BE2C (cell line): Measurements from ENCODE around the gene CACNA1B.
"Not testable (repeated sequence)": the region's sequence is repeated elsewhere in the genome, so short reads cannot be mapped to it uniquely, and the experiment has no call there.

Experiments
- DNase-seq: peaks from one replicate; pipeline ENCODE4 v3.0.0-alpha.2; 2020
- H3K27me3 ChIP-seq: fragments of 250-450 bp; sonication (Bioruptor Pico); 2 replicates; pipeline ENCODE4 v1.5.1; 2020; ENCODE audit warnings: mild to moderate bottlenecking
- H3K36me3 ChIP-seq: fragments of 250-450 bp; sonication (Bioruptor Pico); 2 replicates; pipeline ENCODE4 v1.5.1; 2020; ENCODE audit warnings: mild to moderate bottlenecking
- H3K4me1 ChIP-seq: fragments of 250-450 bp; sonication (Bioruptor Pico); 2 replicates; pipeline ENCODE4 v1.5.1; 2020
- H3K4me3 ChIP-seq: 2 replicates; pipeline ENCODE4 v1.5.1; 2011; ENCODE audit warnings: low read depth, low read length
- H3K9me3 ChIP-seq: fragments of 250-450 bp; sonication (Bioruptor Pico); 2 replicates; pipeline ENCODE4 v1.5.1; 2020
- CTCF ChIP-seq: IDR thresholded peaks from 2 replicates; pipeline ENCODE4 v1.5.1; 2012; ENCODE audit warnings: mild to moderate bottlenecking, low read depth, low read length

CACNA1B gene

GRCh38 chr9:138140980-138141379 is 263.4 kb downstream of the CACNA1B start:
- not testable (repeated sequence) for H3K36me3 ChIP-seq, H3K27me3 ChIP-seq, H3K4me3 ChIP-seq, H3K4me1 ChIP-seq, DNase-seq, H3K9me3 ChIP-seq

DNA sequence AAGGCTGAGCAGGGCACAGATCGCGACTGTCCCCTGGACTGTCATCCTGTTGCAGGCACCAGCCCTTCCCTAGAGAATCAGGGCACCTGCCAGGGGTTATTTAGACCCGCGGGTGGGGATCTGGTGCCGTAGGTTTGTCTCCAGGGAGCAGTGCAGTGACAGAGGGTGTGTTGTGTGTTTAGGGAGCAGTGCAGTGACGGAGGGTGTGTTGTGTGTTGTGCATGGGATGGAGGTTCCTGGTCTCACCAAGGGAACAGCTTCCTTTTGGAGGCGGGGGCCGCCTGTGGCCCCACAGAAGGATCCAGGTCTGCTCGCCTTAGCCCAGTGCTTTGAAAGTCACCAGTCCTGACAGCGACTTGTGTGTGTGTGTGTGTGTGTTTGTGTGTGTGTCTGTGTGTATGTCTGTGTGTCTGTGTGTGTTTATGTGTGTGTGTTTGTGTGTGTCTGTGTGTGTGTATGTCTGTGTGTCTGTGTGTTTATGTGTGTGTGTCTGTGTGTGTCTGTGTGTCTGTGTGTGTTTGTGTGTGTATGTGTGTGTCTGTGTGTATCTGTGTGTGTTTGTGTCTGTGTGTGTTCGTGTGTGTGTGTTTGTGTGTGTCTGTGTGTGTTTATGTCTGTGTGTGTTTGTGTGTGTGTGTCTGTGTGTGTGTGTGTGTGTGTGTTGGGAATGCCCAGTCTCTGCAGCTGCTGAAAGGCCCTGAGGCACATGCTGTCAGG is 265.1 kb downstream of the CACNA1B start:
- H3K4me1 ChIP-seq, H3K27me3 ChIP-seq: not testable (repeated sequence)

GRCh38 chr9:138143491-138143890 is 265.9 kb downstream of the CACNA1B start:
- not testable (repeated sequence) for DNase-seq, H3K4me3 ChIP-seq, H3K9me3 ChIP-seq, H3K36me3 ChIP-seq, H3K4me1 ChIP-seq, H3K27me3 ChIP-seq

More for the DNA sequence above, 265.1 kb downstream of the CACNA1B start:
- not testable (repeated sequence) for H3K36me3 ChIP-seq, H3K9me3 ChIP-seq, H3K4me3 ChIP-seq, DNase-seq

DNA sequence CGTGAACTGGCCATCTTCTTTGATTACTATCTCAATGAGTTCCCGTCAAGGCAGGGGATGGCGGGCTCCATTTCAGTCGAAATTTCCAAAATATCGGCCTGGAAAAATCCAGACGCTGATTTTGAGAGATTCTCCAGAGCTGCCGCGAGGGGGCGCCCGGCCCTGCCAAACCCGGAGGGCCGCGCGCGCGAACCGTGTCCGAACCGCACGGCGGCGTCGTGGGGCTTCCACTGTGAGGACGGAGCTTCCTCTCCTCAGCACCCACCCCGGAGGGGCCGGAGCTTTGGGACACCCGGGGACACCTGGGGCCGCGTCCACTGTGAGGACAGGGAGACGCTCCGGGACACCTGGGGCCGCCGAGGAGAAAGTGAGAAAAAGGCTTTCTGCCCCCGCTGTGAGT is 270.0 kb downstream of the CACNA1B start:
- not testable (repeated sequence) for H3K27me3 ChIP-seq, H3K4me1 ChIP-seq, H3K36me3 ChIP-seq, H3K9me3 ChIP-seq
- peak; percentile 38 for TF ChIP-seq CTCF
- 0 out of 2 replicates have a peak overlapping the region, but pooled peaks have one; percentile 14 for H3K4me3 ChIP-seq
- DNase-seq: peak; percentile 73

DNA sequence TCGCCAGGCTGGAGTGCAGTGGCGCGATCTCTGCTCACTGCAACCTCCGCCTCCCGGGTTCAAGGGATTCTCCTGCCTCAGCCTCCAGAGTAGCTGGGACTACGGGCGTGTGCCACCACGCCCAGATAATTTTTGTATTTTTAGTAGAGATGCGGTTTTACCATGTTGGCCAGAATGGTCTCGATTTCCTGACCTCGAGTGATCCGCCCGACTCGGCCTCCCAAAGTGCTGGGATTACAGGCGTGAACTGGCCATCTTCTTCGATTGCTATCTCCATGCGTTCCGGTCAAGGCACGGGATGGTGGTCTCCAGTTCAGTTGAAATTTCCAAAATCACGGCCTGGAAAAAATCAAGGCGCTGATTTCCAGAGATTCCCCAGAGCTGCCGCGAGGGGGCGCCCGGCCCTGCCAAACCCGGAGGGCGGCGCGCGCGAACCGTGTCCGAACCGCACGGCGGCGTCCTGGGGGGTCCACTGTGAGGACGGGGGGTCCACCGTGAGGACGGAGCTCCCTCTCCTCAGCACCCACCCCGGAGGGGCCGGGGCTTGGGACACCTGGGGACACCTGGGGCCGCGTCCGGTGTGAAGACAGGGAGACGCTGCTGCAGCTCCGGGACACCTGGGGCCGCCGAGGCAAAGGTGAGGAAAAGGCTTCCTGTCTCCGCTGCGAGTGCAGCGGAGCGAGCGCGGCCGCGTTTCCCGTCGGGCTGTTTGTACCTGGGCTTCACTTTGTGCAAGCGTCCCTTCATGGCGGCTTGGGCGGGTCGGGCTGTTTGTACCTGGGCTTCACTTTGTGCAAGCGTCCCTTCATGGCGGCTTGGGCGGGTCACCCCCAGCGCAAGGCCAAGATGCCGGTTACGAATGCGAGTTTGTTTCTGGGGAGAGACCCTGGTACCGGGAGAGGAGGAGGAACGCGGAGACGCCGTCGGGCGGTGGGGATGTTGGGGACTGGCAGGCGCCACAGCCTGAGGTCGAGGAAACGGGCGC is 272.4 kb downstream of the CACNA1B start:
- TF ChIP-seq CTCF: peak; percentile 26
- H3K4me1 ChIP-seq, H3K9me3 ChIP-seq, H3K27me3 ChIP-seq, H3K4me3 ChIP-seq, H3K36me3 ChIP-seq: not testable (repeated sequence)
- peak; percentile 22 for DNase-seq

DNA sequence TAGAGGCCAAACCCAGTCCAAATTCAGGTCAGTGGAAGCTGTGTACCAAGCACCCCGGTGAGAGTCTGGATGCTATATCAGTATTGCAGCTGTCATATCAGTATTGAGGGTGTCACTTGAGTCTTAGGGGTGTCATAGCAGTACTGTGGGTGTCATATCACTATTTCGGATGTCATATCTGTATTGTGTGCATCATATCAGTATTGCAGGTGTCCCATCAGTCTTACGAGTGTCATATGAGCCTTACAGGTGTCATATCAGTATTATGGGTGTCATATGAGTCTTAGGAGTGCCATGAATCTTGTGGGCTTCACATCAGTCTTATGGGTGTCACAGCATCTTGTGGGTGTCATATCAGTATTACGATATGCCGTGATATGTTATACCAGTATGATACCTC is 278.2 kb downstream of the CACNA1B start:
- not testable (repeated sequence) for H3K9me3 ChIP-seq, DNase-seq, H3K4me1 ChIP-seq, H3K4me3 ChIP-seq, H3K36me3 ChIP-seq, H3K27me3 ChIP-seq

DNA sequence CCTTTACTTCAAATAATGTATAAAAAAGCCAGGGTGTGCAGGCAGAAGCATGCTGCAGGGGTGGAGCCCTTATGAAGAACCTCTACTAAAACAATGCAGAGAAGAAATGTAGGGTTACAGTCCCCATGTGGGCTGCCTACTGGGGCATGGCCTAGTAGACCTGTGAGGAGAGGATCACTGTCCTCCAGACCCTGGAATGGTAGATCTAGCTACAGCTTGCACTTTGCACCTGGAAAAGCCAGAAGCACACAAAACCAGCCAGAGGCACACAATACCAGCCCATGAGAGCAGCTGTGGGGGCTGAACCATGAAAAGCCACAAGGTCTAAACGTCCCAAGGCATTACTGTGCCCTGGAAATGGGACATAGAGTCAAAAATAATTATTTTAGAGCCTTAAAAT is 289.2 kb downstream of the CACNA1B start:
- DNase-seq, H3K9me3 ChIP-seq, H3K4me3 ChIP-seq, H3K27me3 ChIP-seq, H3K36me3 ChIP-seq, H3K4me1 ChIP-seq: not testable (repeated sequence)
